NCI-H1092 treated with DMSO at 0.1 percent for 48 hours (cell line): ENCODE data around the gene CTLA4.
A peak's percentile ranks its signal among the peaks of the same experiment; 100 is the strongest.

Experiments used
- DNase-seq: peaks from one replicate; lab custom pipeline; 2025; lab: John Stamatoyannopoulos, UW

The CTLA4 gene

GRCh38 chr2:203891474-203891873 is 23.9 kb downstream of the CTLA4 start:
- DNase-seq = no peak

- DNase-seq = no peak
Measured at GRCh38 chr2:203892207-203892606, 24.6 kb downstream of the CTLA4 start.

GRCh38 chr2:203893401-203893800 is 25.8 kb downstream of the CTLA4 start:
- DNase-seq = no peak

GRCh38 chr2:203893840-203894239 is 26.3 kb downstream of the CTLA4 start:
- no peak for DNase-seq

- DNase-seq = no peak
Measured at GRCh38 chr2:203894262-203894661, 26.7 kb downstream of the CTLA4 start.

GRCh38 chr2:203897544-203897943 is 30.0 kb downstream of the CTLA4 start:
- no peak for DNase-seq

- DNase-seq = no peak
Measured at GRCh38 chr2:203898657-203899056, 31.1 kb downstream of the CTLA4 start.

GRCh38 chr2:203900253-203900652 is 32.7 kb downstream of the CTLA4 start:
- no peak for DNase-seq

GRCh38 chr2:203904022-203904421 is 36.5 kb downstream of the CTLA4 start:
- no peak for DNase-seq

GRCh38 chr2:203905656-203906055 is 38.1 kb downstream of the CTLA4 start:
- no peak for DNase-seq

GRCh38 chr2:203908066-203908796 is 40.7 kb downstream of the CTLA4 start:
- DNase-seq = no peak

GRCh38 chr2:203908797-203909185 is 41.2 kb downstream of the CTLA4 start:
- no peak for DNase-seq

GRCh38 chr2:203909261-203909967 is 41.8 kb downstream of the CTLA4 start:
- DNase-seq = peak; percentile 7

- DNase-seq = no peak
Measured at GRCh38 chr2:203909974-203910373, 42.4 kb downstream of the CTLA4 start.

GRCh38 chr2:203913947-203914346 is 46.4 kb downstream of the CTLA4 start:
- no peak for DNase-seq

GRCh38 chr2:203914546-203915182 is 47.1 kb downstream of the CTLA4 start:
- no peak for DNase-seq

- no peak for DNase-seq
Measured at GRCh38 chr2:203915256-203915655, 47.7 kb downstream of the CTLA4 start.

GRCh38 chr2:203916756-203917155 is 49.2 kb downstream of the CTLA4 start:
- no peak for DNase-seq

- no peak for DNase-seq
Measured at GRCh38 chr2:203918264-203918663, 50.7 kb downstream of the CTLA4 start.

GRCh38 chr2:203918839-203919238 is 51.3 kb downstream of the CTLA4 start:
- DNase-seq = no peak
